Measurements from ENCODE around the gene EPC1.

- TF ChIP-seq POLR2A (IDR thresholded peaks at IDR 0.05) (no peak), POLR2AphosphoS5 (IDR thresholded peaks at IDR 0.05) (no peak)
- TF ChIP-seq, protein P1, sequence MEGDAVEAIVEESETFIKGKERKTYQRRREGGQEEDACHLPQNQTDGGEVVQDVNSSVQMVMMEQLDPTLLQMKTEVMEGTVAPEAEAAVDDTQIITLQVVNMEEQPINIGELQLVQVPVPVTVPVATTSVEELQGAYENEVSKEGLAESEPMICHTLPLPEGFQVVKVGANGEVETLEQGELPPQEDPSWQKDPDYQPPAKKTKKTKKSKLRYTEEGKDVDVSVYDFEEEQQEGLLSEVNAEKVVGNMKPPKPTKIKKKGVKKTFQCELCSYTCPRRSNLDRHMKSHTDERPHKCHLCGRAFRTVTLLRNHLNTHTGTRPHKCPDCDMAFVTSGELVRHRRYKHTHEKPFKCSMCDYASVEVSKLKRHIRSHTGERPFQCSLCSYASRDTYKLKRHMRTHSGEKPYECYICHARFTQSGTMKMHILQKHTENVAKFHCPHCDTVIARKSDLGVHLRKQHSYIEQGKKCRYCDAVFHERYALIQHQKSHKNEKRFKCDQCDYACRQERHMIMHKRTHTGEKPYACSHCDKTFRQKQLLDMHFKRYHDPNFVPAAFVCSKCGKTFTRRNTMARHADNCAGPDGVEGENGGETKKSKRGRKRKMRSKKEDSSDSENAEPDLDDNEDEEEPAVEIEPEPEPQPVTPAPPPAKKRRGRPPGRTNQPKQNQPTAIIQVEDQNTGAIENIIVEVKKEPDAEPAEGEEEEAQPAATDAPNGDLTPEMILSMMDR (IDR thresholded peaks at IDR 0.05 in 8 of 11, conservative IDR thresholded peaks at IDR 0.05 in 3 of 11), result peak; percentile 77 to 93 (median 88)
Measured at GRCh38 chr10:32256613-32257437, 90.1 kb downstream of the EPC1 start.
